ENCODE results near the gene MAP6.
"Not testable (repeated sequence)": the region's sequence is repeated elsewhere in the genome, so short reads cannot be mapped to it uniquely, and the experiment has no call there.

MAP6 gene

GRCh38 chr11:75589933-75590332 lies 78.9 kb downstream of the MAP6 start:
- DNase-seq, result no peak

DNA sequence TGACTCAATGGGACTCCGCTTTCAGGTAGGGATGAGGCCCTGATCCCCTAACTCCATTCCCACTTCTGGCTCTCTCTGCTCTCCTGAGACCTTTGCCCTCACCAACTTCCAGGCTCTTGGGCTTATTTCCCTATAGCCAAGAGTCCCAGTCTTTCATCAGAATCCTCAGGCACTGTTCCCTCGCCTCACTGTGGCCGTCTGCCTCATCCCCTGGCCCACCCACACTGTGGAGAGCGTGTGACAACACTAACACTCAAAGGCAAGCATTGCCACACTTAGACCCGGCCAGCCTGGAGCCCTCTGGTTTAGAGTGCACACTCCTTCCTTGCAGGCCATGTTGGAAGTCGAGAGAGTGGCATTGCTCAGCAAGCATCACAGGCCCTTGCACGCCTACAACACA lies 79.8 kb downstream of the MAP6 start:
- no peak for DNase-seq

DNA sequence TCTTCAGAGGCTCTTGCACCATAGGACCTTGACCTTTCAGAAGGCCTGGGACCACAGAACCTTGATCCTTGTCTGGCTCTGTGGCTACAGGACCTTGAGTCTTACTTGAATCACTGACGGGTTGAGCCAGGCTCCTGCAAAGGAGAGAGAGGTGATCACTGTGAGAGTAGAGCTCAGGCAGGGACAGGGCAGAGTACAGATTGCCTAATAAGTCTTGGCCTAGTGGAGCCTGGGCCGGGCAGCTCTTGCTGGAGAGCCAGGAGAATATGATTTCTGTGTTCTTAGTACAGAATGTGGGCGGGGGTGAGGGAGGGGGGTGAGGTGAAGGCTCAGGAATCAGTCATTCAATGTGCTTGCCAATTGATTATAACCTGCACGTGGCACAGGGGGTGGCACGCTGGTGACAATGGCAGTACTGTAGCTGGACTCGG lies 80.8 kb downstream of the MAP6 start:
- no peak for DNase-seq

DNA sequence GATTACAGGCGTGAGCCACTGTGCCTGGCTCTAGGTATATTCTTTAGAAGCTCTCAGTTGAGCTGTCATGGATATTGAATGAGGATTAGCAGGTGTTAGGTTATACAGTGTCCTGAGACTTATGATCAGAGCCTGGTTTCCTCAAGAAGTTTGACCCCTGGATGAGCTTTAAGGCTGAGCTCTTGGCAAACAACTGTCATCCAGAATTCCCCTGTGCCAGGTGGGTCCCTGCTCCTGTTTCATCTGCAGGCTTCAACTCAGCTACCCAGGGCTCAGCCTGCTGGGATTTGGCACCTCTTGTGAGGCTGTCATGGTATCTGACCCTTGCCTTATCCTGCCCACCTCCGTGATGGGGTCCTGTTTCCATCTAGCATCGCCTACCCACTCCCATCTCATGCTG lies 82.4 kb downstream of the MAP6 start:
- DNase-seq, result no peak

DNA sequence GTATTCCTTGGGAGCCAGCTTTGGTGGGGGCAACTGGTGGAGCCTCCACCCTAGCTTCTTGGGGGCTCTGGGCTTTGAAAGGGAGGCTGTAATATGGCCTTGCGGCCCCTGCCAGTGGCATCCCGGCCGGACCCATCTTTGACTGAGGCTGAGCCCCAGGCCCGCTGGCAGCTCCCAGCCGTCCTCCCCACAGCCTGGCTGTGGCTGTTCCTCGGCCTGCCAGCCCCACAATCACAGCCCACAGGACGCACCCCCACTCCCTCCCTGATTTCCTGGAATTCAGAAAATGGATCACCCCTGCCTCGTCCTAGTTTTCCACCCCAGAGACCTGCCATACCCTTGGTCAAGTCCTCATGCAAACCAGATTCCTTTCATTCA lies 83.6 kb downstream of the MAP6 start:
- DNase-seq, result no peak

- not testable (repeated sequence) for DNase-seq
Measured at GRCh38 chr11:75584659-75585292, 84.1 kb downstream of the MAP6 start.

- DNase-seq, result no peak
Measured at GRCh38 chr11:75583718-75584658, 84.8 kb downstream of the MAP6 start.

- DNase-seq, result peak; percentile 26
Measured at GRCh38 chr11:75582895-75583717, 85.7 kb downstream of the MAP6 start.

- DNase-seq, result no peak
Measured at GRCh38 chr11:75582506-75582894, 86.3 kb downstream of the MAP6 start.

DNA sequence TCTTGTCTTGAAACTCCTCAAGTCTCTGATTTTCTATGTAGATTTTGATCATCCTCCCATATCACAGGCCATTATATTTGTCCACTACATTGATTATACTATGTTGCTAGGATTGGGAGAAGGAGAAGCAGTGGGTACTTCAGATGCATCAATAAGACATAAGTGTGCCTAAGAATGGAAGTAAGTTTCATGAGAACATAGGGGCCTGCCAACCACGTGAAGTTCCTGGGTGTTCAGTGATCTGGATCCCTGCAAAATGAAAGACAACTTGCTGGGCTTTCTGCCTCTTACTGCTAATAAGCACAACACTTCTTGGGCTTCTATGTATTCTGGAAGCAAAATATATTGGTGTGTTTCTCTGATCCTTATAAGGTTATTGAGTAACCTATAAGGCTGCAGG lies 89.0 kb downstream of the MAP6 start:
- DNase-seq, result no peak

DNA sequence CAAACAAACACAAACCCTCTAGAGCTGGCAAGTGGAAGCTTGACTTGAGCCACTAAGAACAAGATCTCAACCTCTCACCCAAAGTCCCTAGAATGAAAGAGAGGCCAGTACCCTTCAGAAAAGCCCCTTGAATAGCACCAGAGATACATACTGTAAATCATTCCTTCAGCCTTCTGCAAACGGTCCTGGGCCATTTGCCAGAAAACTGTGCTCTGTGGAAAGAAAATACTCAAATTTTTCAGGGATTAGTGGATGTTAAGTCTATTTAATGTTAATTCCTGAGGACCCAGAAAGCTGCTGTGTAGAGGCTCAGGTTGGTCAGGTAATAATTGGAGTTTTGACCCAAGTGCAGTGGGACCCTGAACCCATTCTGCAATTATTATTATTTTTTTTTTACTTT lies 89.9 kb downstream of the MAP6 start:
- no peak for DNase-seq

DNA sequence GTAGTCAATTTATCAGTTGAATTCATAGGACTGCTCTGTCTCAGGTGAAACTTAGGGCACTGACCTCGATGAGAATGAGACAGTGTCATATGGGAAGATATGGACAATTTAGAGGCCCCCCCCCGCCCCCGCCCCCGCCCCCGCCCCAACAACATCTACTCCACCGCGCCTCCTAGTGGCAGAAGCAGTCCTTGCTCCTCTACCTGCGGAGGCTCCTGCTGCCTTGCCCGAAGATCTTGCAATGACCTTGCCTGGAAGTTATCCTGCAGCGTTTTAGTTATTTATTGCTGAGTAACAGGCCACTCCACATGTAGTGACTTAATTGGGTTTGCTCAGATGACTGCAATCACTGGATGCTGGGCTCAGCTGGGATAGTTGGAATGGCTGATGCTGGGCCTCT lies 91.6 kb downstream of the MAP6 start:
- DNase-seq, result peak; percentile 71

DNA sequence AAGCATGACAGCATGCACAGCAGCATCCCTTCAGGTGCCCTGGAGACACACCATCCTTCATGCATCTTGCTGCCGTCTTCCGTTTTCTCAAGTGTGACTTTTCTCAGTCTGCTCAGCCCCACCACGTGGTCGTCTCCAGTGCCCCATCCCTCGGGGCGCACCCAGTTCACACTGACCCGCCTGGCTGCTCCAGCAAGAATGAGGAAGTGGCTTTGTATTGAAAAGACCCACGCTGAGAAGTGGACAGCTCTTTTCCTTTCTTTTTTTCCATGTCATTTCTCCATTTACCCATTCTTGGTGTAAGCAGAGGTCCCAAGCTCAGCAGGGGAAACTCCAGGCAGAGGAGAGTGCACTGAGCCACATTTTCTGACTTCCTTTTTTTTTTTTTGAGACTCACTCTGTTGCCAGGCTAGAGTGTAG lies 92.3 kb downstream of the MAP6 start:
- DNase-seq, result no peak

DNA sequence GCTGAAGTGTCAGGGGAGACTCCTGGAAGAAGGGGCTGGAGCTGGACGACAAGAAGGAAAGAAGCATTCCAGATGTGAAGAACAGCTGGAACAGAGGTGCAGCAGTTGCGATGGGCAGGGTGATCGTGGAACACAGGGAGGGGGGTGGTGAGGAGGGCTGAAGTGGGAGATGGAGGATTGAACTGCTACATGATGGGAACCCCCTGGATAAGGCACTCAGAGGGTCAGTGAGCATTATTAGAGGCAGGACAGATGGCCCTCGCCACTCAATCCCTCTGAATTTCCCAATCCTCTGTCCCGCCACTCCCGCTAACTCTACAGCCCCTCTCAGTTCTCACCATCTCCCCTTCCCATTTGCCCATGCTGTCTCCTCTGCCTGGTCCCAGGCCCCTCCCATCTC lies 92.8 kb downstream of the MAP6 start:
- no peak for DNase-seq

DNA sequence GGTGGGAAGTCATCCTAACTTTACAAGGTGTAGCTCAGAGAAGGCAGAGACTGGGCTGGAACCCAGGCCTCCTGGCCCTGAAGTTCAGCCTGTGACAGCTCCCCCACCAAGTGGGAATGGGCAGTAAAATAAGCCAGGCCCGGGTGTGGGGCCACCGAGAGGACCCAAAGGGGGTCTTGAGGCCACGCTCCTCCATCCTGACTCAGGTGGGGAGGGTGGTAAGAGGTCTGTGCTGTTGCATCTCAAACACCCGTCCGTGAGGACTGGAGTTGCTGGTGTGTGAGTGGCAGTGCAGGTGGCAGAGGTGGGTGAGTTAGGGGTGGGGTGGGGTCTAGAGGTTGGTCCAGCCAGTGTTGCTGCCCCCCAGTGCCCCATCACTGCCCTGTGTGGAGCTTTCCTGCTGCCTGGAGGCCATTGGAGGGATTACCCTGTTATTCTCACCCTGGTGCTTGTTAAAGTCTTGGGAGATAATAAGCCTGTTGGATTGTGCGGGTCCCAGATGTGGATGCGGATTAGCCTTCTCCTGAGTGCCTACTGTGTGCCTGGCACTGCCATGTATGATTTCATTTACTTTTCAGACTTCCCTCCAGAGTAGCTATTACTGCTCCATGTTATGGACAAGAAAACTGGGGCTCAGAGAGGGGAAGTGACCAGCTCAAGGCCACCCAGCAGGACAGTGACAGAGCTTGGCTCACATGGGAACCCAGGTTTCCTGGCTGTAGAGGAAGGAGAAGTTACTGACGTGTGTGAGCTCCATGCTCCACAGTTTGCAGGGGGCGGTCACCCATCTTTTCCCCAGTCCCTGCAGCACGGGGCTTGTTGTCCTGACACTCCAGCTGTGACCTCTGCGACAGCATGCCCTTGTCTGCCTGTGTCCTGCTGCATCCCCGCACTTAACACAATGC lies 93.9 kb downstream of the MAP6 start:
- DNase-seq, result no peak

DNA sequence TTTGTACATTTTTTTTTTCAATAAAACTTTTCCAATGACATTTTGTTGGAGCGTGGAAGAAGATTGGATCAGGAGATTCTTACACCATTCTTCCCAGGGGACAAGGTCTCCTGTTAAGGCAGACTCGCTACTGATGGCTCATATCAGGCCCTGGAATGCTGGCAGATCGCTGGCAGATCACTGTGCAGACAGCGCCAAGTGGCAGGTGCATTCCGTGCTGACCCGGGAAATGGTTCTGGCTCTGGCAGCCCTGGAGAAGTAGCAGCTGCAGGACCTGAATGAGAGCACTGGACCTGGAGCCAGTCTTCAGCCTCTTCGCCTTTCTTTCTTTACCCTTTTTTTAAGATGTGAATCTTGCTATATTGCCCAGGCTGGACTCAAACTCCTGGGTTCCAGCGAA lies 96.1 kb downstream of the MAP6 start:
- DNase-seq, result no peak

DNA sequence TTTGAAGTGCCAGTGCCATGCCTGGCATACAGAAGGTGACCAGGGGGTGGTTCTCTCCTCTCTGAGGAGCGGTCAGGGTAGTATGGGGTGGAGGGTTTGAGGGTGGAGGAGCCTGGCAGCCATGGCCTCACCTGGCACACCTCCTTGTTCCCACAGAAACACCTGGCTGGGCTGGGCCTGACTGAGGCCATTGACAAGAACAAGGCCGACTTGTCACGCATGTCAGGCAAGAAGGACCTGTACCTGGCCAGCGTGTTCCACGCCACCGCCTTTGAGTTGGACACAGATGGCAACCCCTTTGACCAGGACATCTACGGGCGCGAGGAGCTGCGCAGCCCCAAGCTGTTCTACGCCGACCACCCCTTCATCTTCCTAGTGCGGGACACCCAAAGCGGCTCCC lies 97.2 kb downstream of the MAP6 start:
- DNase-seq, result no peak

- DNase-seq, result no peak
Measured at GRCh38 chr11:75570559-75571139, 98.2 kb downstream of the MAP6 start.

DNA sequence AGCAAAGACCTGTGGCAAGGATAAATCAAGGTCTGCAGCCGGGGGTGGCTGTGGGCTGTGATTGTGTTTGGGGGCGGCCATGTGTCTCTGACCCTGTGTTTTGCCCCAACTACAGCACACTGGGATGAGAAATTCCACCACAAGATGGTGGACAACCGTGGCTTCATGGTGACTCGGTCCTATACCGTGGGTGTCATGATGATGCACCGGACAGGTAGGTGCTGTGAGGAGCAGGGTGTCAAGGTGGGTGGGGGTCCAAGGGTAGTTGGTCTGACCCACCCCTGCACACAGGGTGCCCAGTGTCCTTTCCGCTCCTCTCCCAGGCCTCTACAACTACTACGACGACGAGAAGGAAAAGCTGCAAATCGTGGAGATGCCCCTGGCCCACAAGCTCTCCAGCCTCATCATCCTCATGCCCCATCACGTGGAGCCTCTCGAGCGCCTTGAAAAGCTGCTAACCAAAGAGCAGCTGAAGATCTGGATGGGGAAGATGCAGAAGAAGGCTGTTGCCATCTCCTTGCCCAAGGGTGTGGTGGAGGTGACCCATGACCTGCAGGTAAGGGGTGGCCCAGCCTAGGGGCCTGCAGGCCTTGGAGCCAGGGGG lies 100.1 kb downstream of the MAP6 start:
- DNase-seq, result no peak

- no peak for DNase-seq
Measured at GRCh38 chr11:75567971-75568370, 100.9 kb downstream of the MAP6 start.

DNA sequence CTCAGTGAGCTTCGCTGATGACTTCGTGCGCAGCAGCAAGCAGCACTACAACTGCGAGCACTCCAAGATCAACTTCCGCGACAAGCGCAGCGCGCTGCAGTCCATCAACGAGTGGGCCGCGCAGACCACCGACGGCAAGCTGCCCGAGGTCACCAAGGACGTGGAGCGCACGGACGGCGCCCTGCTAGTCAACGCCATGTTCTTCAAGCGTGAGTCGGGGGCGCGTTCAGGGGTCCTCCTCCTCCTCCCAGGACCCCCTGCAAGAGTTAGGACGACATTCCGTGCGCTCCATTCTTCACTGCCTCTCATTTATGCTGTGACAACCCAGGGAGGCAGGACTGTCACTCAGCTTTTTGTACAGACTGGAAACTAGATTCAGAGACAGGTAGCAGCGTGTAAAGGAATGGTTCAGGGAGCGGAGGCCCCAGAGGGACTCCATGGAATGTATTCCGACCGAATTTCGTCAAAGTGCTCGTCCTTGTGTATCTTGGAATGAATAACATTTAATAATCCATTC lies 102.0 kb downstream of the MAP6 start:
- no peak for DNase-seq

Data from T-helper 9 cell (primary cell).